K562 (cell line): ENCODE data around the gene NDUFS8.
A peak's percentile ranks its signal among the peaks of the same experiment; 100 is the strongest.
"Not testable (repeated sequence)": the region's sequence is repeated elsewhere in the genome, so short reads cannot be mapped to it uniquely, and the experiment has no call there.

Experiments used
- ATF2 ChIP-seq: sonication (generic); formaldehyde crosslinking; IDR thresholded peaks from 2 replicates; pipeline ENCODE4 v1.8.1; 2022; ENCODE audit warnings: missing genetic modification reagents
- CTCF ChIP-seq, 3 experiments: IDR thresholded peaks in 2 of 3; conservative IDR thresholded peaks in 1 of 3; 2 replicates each; pipeline ENCODE4 v1.5.1; 2011 to 2012; ENCODE audit warnings: low read length in 3 of 3, mild to moderate bottlenecking in 3 of 3, control low read depth in 2 of 3, improper control_type of control experiment in 1 of 3, inconsistent platforms in 1 of 3, low read depth in 1 of 3, mixed read lengths in 1 of 3, moderate library complexity in 1 of 3; ENCODE audit not compliant: insufficient read depth in 2 of 3
- EGR1 ChIP-seq: fragments of 450-650 bp; conservative IDR thresholded peaks from 2 replicates; pipeline ENCODE4 v1.6.1; 2017; ENCODE audit warnings: mild to moderate bottlenecking
- NR1H2 ChIP-seq: sonication (generic); formaldehyde crosslinking; IDR thresholded peaks from 2 replicates; pipeline ENCODE4 v1.4.0; 2020; ENCODE audit warnings: mild to moderate bottlenecking, missing genetic modification reagents
- REST ChIP-seq, 2 experiments: fragments of 450-650 bp; formaldehyde crosslinking in 1 of 2; IDR thresholded peaks; 2 replicates each; pipeline versions ENCODE4 v1.4.0 to v1.6.1; 2014 to 2020; ENCODE audit warnings: mild to moderate bottlenecking in 2 of 2, borderline replicate concordance in 1 of 2, low read depth in 1 of 2
- SP2 ChIP-seq: IDR thresholded peaks from 2 replicates; pipeline ENCODE4 v1.6.1; 2011; ENCODE audit warnings: mild to moderate bottlenecking, low read depth, low read length, moderate library complexity; ENCODE audit not compliant: poor library complexity, severe bottlenecking; ENCODE audit errors: extremely low read depth
- TAL1 ChIP-seq: fragments of 450-650 bp; IDR thresholded peaks from 2 replicates; pipeline ENCODE4 v1.6.1; 2016; ENCODE audit warnings: mild to moderate bottlenecking
- ZKSCAN8 ChIP-seq: fragments of 200-800 bp; sonication (Bioruptor generic); IDR thresholded peaks from 2 replicates; pipeline ENCODE4 v1.6.1; 2016; ENCODE audit warnings: missing genetic modification characterization, missing compliant biosample characterization
- ZNF175 ChIP-seq: fragments of 200-800 bp; sonication (Bioruptor generic); IDR thresholded peaks from 2 replicates; pipeline ENCODE4 v1.6.1; 2016; ENCODE audit warnings: low read depth, mild to moderate bottlenecking, missing genetic modification characterization, missing compliant biosample characterization
- ZNF197 ChIP-seq: fragments of 200-800 bp; sonication (Bioruptor generic); IDR thresholded peaks from 2 replicates; pipeline ENCODE4 v1.6.1; 2016; ENCODE audit warnings: low read depth, missing genetic modification characterization, missing compliant biosample characterization
- ZNF232 ChIP-seq: sonication (generic); formaldehyde crosslinking; IDR thresholded peaks from 2 replicates; pipeline ENCODE4 v1.8.0; 2022; ENCODE audit warnings: mild to moderate bottlenecking, missing genetic modification reagents
- TF ChIP-seq, protein P1 (sequence below), 2 experiments: fragments of 450-650 bp in 1 of 2; sonication (generic) in 1 of 2; formaldehyde crosslinking in 1 of 2; IDR thresholded peaks in 1 of 2; conservative IDR thresholded peaks in 1 of 2; 2 replicates each; pipeline versions ENCODE4 v1.6.1 to v1.8.1; 2016 to 2023; ENCODE audit warnings: mild to moderate bottlenecking in 2 of 2, moderate library complexity in 2 of 2, inconsistent platforms in 1 of 2, missing genetic modification reagents in 1 of 2
- TF ChIP-seq, protein P2 (sequence below): fragments of 250-450 bp; sonication (Bioruptor Pico); IDR thresholded peaks from 2 replicates; pipeline ENCODE4 v1.8.0; 2022; ENCODE audit warnings: moderate library complexity, mild to moderate bottlenecking, inconsistent platforms
- TF ChIP-seq, protein P3 (sequence below): fragments of 250-450 bp; sonication (Bioruptor Pico); IDR thresholded peaks from 2 replicates; pipeline ENCODE4 v1.5.0; 2021; ENCODE audit warnings: mild to moderate bottlenecking, borderline replicate concordance

DNA sequence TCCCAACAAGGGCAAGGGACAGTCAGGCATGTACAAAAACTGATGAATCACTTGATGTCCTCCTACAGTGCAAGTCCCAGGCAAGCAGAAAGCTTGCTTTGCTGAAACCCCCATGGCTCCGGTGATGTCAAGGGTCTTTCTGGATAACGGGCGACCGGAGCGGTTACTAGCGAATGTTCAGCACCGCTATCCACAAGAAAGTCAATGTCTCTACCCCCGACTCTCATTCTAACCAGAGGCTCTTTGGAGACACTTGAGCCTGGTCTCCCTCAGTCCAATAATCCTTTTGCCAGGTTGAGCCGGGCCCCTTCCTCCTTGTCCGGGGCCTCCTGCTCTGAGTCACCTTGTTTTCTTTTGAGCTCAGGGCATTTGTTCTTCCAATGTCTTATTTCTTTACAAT lies 49.3 kb upstream of the NDUFS8 start:
- TF ChIP-seq, protein P1, sequence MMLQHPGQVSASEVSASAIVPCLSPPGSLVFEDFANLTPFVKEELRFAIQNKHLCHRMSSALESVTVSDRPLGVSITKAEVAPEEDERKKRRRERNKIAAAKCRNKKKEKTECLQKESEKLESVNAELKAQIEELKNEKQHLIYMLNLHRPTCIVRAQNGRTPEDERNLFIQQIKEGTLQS (IDR thresholded peaks at IDR 0.05): not testable (repeated sequence)
- TF ChIP-seq, protein P1 (CRISPR knock-in tag; conservative IDR thresholded peaks at IDR 0.05): not testable (repeated sequence)
- TF ChIP-seq, protein P2, sequence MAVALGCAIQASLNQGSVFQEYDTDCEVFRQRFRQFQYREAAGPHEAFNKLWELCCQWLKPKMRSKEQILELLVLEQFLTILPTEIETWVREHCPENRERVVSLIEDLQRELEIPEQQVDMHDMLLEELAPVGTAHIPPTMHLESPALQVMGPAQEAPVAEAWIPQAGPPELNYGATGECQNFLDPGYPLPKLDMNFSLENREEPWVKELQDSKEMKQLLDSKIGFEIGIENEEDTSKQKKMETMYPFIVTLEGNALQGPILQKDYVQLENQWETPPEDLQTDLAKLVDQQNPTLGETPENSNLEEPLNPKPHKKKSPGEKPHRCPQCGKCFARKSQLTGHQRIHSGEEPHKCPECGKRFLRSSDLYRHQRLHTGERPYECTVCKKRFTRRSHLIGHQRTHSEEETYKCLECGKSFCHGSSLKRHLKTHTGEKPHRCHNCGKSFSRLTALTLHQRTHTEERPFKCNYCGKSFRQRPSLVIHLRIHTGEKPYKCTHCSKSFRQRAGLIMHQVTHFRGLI (CRISPR knock-in tag): not testable (repeated sequence)
- TF ChIP-seq CTCF (IDR thresholded peaks at IDR 0.05 in 2 of 3, conservative IDR thresholded peaks at IDR 0.05 in 1 of 3; ENCODE audit: insufficient read depth in 2 of 3, low read depth in 1 of 3, low read length in 3 of 3); ZNF175 (CRISPR knock-in tag); ZKSCAN8; ZNF232 (CRISPR knock-in tag); EGR1; REST (CRISPR knock-in tag; IDR thresholded peaks at IDR 0.05; ENCODE audit: low read depth); TAL1; SP2; NR1H2 (CRISPR knock-in tag); ZNF197 (CRISPR knock-in tag); ATF2 (CRISPR knock-in tag): not testable (repeated sequence)
- 0 out of 2 replicates have a peak, but pooled peaks have one; percentile 6 for TF ChIP-seq REST (IDR thresholded peaks at IDR 0.05; ENCODE audit: borderline replicate concordance)
- TF ChIP-seq, protein P3, sequence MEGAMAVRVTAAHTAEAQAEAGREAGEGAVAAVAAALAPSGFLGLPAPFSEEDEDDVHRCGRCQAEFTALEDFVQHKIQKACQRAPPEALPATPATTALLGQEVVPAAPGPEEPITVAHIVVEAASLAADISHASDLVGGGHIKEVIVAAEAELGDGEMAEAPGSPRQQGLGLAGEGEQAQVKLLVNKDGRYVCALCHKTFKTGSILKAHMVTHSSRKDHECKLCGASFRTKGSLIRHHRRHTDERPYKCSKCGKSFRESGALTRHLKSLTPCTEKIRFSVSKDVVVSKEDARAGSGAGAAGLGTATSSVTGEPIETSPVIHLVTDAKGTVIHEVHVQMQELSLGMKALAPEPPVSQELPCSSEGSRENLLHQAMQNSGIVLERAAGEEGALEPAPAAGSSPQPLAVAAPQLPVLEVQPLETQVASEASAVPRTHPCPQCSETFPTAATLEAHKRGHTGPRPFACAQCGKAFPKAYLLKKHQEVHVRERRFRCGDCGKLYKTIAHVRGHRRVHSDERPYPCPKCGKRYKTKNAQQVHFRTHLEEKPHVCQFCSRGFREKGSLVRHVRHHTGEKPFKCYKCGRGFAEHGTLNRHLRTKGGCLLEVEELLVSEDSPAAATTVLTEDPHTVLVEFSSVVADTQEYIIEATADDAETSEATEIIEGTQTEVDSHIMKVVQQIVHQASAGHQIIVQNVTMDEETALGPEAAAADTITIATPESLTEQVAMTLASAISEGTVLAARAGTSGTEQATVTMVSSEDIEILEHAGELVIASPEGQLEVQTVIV: not testable (repeated sequence)
